A673 (cell line): ENCODE data around the gene ATRNL1. TPM values are rescaled to one million over a fixed set of nuclear protein-coding genes. Genes with fewer than 3 reads are reported as not detected.

Source experiments
- BruUV-seq: library from RNA; stranded (reverse); fragments of 400-500 nt; replicated peaks from 2 replicates; lab custom pipeline; 2021; lab: Mats Ljungman, UMichigan
- CTCF ChIA-PET: fragments of 300-600 bp; sonication (Branson Sonifier 250); formaldehyde crosslinking; loops from one replicate; lab custom pipeline; 2022; ENCODE audit warnings: antibody characterized with exemption; lab: Charles Lee
- POLR2A ChIA-PET: fragments of 300-600 bp; sonication (Branson Sonifier 250); formaldehyde crosslinking; loops from one replicate; lab custom pipeline; 2022; ENCODE audit warnings: antibody characterized with exemption; ENCODE audit not compliant: low non-redundant PET; lab: Charles Lee
- DNase-seq: peaks from one replicate; pipeline ENCODE4 v3.0.0-alpha.2; 2015; ENCODE audit warnings: low spot score
- H3K27ac ChIP-seq: fragments of 200-600 bp; sonication (generic); 2 replicates; pipeline ENCODE4 v1.5.1; 2016; ENCODE audit warnings: mixed run types, low read depth, mild to moderate bottlenecking, mixed read lengths, antibody characterized with exemption, low read length; ENCODE audit not compliant: poor library complexity, severe bottlenecking
- H3K27me3 ChIP-seq: fragments of 200-600 bp; sonication (generic); replicated peaks from 2 replicates; pipeline ENCODE4 v1.6.1; 2017; ENCODE audit warnings: mixed run types, low read depth, mild to moderate bottlenecking, mixed read lengths, antibody characterized with exemption, low read length; ENCODE audit not compliant: insufficient read depth, poor library complexity
- H3K36me3 ChIP-seq: fragments of 200-600 bp; sonication (generic); 2 replicates; pipeline ENCODE4 v1.6.1; 2016; ENCODE audit warnings: mixed run types, mild to moderate bottlenecking, mixed read lengths, antibody characterized with exemption, low read length; ENCODE audit not compliant: insufficient read depth, poor library complexity, severe bottlenecking
- H3K4me1 ChIP-seq: fragments of 200-600 bp; sonication (generic); 2 replicates; pipeline ENCODE4 v1.6.1; 2017; ENCODE audit warnings: mixed run types, mild to moderate bottlenecking, mixed read lengths, antibody characterized with exemption, low read length; ENCODE audit not compliant: insufficient read depth, poor library complexity, severe bottlenecking
- H3K4me3 ChIP-seq: fragments of 200-600 bp; sonication (generic); 2 replicates; pipeline ENCODE4 v1.5.1; 2016; ENCODE audit warnings: low read depth, mixed run types, mild to moderate bottlenecking, mixed read lengths, low read length; ENCODE audit not compliant: poor library complexity, severe bottlenecking
- H3K9me3 ChIP-seq: fragments of 200-600 bp; sonication (generic); 2 replicates; pipeline ENCODE4 v1.6.1; 2016; ENCODE audit warnings: mixed run types, low read depth, mild to moderate bottlenecking, mixed read lengths, antibody characterized with exemption, low read length; ENCODE audit not compliant: poor library complexity, severe bottlenecking
- EZH2 ChIP-seq: fragments of 200-600 bp; sonication (generic); IDR thresholded peaks from 2 replicates; pipeline ENCODE4 v1.6.1; 2017; ENCODE audit warnings: borderline replicate concordance, low read depth, mild to moderate bottlenecking, mixed read lengths, antibody characterized with exemption, low read length; ENCODE audit not compliant: poor library complexity, severe bottlenecking
- intact Hi-C: fragments of 100-400 bp; cut with micrococcal nuclease; formaldehyde crosslinking; loops from one replicate; pipeline ENCODE4 v1.10.0; 2022; ENCODE audit not compliant: unreplicated experiment
- total RNA-seq: library from RNA; stranded (reverse); gene quantifications from 2 replicates; pipeline ENCODE4 v1.2.3, GENCODE V29; 2021
- TF ChIP-seq, protein P1 (sequence below): fragments of 300-800, 200-600 bp; sonication (generic); conservative IDR thresholded peaks from 2 replicates; pipeline ENCODE4 v1.5.1; 2017; ENCODE audit warnings: low read depth, mild to moderate bottlenecking, antibody characterized with exemption, low read length, moderate library complexity, mixed read lengths

Gene ATRNL1
- total RNA-seq, 1 experiment from 2014 or later = 3.0 TPM

DNA sequence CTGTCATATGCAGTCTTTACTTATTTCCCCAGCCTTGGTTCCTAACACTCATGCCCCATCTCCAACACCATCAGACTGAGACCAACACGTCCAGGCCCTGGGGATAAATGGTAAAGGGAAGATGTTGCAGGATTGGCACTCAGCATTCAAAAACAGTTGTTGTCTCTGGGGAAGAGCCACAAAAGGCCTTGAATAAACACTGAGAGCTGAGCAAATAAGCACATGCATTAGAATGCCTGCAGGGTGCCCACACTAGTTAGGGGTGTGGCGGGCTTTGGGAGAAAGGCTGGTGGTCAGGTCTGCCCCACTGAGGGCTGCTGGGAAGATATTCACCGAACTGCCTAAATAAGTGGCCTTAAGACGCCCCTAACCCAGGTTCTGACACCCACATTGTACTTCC is 788.9 kb downstream of the ATRNL1 start:
- Histone ChIP-seq H3K4me3 (no peak overlapping the region), H3K27ac (no peak overlapping the region), H3K36me3 (no peaks in the 10 kb centered on the region), H3K4me1 (no peaks in the 10 kb centered on the region), H3K27me3 (no peaks in the 10 kb centered on the region), H3K9me3 (no peaks in the 10 kb centered on the region)
- CTCF ChIA-PET = no interaction called here
- no TSS peak for BruUV-seq
- intact Hi-C loops = no loop called here
- no peak for DNase-seq
- POLR2A ChIA-PET = no interaction called here
- TF ChIP-seq EZH2 = no peak
- TF ChIP-seq, protein P1, sequence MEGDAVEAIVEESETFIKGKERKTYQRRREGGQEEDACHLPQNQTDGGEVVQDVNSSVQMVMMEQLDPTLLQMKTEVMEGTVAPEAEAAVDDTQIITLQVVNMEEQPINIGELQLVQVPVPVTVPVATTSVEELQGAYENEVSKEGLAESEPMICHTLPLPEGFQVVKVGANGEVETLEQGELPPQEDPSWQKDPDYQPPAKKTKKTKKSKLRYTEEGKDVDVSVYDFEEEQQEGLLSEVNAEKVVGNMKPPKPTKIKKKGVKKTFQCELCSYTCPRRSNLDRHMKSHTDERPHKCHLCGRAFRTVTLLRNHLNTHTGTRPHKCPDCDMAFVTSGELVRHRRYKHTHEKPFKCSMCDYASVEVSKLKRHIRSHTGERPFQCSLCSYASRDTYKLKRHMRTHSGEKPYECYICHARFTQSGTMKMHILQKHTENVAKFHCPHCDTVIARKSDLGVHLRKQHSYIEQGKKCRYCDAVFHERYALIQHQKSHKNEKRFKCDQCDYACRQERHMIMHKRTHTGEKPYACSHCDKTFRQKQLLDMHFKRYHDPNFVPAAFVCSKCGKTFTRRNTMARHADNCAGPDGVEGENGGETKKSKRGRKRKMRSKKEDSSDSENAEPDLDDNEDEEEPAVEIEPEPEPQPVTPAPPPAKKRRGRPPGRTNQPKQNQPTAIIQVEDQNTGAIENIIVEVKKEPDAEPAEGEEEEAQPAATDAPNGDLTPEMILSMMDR = no peak

DNA sequence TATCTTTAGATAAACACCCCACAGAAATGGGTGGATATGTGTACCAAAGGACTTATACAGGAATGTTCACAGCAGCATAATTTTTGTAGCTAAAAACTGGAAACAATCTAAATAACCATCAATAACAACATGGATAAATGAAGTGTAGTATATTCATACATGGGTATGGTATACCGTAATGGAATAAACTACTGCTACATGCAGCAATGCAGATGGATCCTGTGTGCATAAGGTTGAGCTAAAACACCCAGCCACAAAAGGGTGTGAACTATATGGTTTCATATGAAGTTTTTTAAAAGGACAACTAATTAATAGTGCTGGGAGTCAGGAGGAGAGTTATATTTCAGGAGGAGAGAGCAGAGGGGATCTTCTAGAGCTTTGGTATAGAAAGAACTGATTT is 790.2 kb downstream of the ATRNL1 start:
- Histone ChIP-seq H3K4me1 (no peaks in the 10 kb centered on the region), H3K27me3 (no peaks in the 10 kb centered on the region), H3K9me3 (no peaks in the 10 kb centered on the region), H3K36me3 (no peaks in the 10 kb centered on the region), H3K4me3 (no peak overlapping the region), H3K27ac (no peak overlapping the region)
- ChIA-PET CTCF (no interaction called here), POLR2A (interaction anchor here (0.6 kb wide), 1 partner anchor 65 kb away, joined by 3 read pairs; no protein-coding TSS in a partner anchor)
- BruUV-seq = no TSS peak
- intact Hi-C loops = no loop called here
- TF ChIP-seq, protein P1 = no peak
- TF ChIP-seq EZH2 = no peak
- no peak for DNase-seq

DNA sequence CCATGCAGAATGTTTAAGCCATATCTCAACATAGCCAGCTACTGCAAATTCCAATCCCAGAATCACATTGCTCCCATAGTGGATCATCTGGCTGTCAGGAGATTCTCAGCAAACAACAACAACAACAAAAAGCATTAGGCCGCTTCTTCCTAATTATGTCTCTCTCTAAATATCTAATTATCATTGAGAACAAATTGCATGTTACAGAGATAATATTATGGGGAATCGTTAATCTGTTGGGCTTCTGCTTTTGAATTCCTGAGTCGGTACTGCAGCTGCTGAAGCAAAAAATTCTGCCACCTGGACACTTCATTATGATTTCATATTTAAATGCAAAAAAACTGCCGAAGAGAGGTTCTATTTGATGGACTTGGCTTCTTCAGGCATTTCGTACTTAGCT is 791.2 kb downstream of the ATRNL1 start:
- Histone ChIP-seq H3K27ac (no peak overlapping the region), H3K4me1 (no peaks in the 10 kb centered on the region), H3K27me3 (peaks cover 4% of the 10 kb centered on the region), H3K36me3 (no peaks in the 10 kb centered on the region), H3K9me3 (no peaks in the 10 kb centered on the region), H3K4me3 (no peak overlapping the region)
- ChIA-PET CTCF (no interaction called here), POLR2A (no interaction called here)
- TF ChIP-seq, protein P1 = no peak
- no peak for TF ChIP-seq EZH2
- intact Hi-C loops = no loop called here
- DNase-seq = no peak
- BruUV-seq = no TSS peak
